Measurements from ENCODE around the gene RNF17.

The RNF17 gene

DNA sequence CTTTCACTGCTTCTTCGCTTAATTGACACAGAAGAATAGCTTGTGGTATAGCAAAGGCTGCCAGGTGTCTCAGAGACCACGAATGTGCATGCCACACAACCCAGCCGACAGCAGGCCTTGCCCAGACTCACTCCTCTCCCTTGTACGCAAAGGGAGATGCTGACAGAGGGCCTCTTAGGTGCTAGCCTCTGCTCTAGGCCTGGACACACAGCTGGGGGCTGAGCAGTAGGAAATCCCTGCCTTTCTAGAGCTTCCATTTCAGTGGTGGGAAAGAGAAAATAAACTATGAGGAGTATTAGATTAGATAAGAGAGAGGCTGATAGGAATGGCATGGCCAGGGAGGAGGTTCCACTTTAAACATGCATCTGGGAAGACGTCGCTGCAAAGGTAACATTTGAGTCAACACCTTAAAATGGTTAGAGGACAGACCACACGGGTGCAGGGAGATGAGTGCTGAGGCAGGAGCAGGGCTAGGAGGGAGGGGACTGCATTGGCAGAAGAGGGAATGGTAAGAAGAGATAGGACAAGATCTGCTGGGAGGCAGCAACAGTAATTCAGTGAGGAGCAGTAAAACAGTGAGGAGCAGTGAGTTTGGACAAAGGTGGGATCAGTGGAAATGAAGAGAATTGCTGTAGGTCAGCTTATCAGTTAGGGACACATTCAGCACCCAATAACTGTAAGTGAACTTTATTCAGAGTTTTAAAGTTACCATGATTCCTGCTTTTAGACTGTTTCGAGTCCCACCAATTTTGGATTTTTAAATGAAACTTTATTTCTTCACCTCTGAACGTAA, 100.0 kb downstream of the RNF17 start:
- no peak for DNase-seq

DNA sequence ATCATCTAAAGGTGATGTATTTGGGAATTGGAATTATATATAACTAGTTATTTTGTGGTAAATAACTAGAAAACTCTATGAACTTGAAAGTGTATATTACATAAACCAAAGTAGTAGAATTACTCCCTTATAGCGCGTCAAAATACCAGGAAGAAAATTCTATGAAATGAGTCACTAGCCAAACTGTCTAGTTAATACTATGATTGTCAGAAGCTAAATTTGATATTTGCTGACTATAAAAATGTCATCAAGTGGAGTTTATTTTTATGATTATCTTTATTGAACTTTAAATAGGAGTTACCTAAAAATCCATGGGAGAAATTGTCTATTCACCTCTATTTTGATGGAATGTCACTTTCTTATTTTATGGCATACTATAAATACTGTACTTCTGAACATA, 100.6 kb downstream of the RNF17 start:
- no peak for DNase-seq

DNA sequence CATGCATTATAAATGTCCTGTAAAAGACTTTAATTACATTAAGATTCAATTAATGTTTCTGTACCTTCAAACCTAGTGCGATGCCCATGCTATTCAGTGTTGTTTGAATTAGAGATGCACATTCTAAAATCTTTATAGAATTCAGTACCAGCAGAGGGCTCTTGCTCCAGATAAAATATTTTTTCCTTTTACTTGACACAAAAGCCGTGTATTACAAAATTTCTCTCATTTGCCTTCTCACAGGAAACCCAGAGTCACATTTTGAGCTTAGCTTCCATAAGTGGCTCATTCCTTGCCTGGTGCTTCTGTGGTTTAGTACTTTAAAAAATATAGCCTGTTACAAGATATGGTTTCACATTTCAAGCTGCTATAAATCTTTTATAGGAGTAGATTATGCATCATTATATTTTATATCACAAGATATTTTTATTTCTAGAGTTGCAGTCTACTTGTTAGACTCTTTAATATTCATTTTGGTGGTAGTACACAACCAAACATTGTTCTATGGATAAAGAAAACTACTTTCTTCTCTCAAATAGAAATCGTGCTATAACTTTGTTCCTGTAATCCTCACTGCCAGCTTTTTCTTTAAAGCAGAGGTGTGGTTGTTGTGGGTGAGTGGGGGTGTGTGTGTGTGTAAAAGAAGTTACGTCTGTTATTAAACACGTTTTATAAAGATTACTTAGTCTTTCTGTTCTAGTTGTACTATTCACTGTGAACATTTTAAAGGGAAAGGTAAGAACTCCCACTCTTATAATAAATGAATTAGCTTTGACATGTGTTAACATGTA, 101.4 kb downstream of the RNF17 start:
- DNase-seq: no peak

DNA sequence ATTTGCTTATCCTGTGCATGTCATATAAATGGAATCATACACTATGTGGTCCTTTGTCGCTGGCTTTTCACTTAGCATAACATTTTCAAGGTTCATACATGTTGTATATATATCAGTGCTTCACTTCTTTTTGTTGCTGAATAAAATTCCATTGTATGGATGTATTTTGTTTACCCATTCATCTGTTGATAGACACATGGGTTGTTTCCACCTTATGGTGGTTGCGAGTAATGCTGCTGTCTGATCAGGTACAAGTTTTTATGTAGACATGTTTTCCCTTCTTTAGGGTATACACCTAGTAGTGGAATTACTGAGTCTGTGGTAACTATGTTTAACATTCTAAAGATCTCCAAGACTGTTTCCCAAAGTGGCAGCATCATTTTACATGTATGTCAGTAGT, 102.5 kb downstream of the RNF17 start:
- DNase-seq: no peak

- DNase-seq: no peak
Observed at GRCh38 chr13:24868874-24869273, 104.9 kb downstream of the RNF17 start.

- no peak for DNase-seq
Observed at GRCh38 chr13:24870380-24870760, 106.4 kb downstream of the RNF17 start.

DNA sequence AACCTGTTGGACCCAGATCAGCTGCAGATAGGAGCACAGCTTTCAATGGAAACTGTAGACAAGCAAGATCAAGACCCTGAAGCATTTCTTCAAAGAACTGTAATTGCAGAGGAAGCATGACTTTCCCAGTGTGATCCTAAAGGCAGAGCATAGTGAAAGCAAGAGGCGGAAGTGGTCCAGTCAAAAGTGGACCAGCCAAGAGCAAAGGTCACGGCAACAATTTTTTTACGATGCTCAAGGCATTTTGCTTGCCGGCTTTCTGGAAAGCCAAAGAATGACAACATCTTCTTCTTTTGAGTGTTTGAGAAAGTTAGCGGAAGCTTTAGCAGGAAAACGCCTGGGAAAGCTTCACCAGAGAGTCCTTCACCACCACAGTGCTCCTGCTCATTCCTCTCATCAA, 111.6 kb downstream of the RNF17 start:
- DNase-seq: no peak

DNA sequence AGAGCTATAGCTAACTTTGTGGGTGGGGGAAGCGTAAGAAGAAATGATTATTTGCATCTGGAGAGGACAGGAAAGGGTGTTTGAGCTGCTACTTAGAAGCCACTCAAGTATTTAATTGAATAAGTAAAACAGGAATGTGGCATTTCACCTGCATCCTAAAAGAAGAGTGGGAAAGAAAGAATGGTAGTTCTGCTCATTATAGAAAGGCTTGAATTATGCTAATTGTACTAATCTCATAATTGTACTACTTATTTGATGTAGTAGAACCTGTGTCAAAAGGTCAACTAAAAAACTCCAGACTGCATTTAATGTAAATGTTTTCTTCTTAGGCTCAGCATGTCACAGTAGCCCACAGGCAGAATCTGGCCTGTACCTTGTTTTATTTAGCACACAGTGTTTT, 113.6 kb downstream of the RNF17 start:
- no peak for DNase-seq

DNA sequence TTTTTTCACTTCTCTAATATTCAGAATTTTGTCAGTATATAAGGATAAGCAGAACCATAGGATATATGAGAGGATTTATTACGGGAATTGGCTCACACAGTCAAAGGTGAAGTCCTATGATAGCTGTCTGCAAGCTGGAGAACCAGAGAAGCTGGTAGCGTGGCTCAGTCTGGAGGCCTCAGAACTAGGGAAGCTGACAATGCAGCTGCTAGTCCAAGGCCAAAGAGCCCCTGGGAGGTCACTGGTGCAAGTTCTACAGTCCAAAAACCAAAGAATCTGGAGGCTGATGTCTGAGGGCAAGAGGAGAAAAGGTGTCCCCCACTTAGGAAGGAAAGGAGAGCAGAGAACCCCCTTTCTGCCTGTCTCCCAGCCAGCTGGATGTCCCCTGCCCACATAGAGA, 114.4 kb downstream of the RNF17 start:
- no peak for DNase-seq

DNA sequence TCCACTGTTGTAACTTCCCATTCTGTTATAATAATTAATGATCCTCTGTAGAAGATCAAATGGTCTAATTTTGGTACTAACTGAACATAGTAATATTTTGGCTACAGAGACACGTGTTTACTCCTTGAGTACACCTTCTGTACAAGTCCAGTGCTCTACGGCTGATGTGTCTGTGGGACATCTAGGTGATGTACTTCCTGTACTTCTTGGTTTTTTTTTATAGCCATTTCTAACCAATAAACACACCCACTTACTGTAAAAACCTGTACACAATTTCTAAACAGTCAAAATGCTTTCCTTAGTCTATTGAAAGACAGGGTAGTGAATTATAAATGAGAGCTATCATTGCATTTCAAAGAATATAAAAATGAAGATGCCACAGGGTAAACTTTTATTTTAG, 118.7 kb downstream of the RNF17 start:
- no peak for DNase-seq

DNA sequence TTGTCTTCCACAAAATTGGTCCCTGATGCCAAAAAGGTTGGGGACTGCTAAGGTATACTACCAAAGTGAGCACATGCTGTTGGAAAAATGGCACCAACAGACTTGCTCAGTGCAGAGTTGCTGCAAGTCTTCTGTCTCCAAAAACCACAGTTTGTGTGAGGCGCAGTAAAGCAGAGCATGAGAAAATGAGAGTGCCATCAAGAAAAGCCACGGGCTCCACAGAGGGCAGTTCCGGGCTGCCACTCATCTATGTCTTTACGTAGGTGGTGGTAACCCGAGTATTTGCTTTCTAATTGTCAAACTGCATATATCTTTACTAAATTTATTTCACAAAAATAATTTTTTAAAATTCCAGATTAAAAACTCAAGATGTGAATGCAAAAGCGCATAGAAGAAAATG, 123.8 kb downstream of the RNF17 start:
- DNase-seq: no peak

- DNase-seq: no peak
Observed at GRCh38 chr13:24888291-24888931, 124.4 kb downstream of the RNF17 start.

GRCh38 chr13:24890256-24890655, 126.3 kb downstream of the RNF17 start:
- no peak for DNase-seq

DNA sequence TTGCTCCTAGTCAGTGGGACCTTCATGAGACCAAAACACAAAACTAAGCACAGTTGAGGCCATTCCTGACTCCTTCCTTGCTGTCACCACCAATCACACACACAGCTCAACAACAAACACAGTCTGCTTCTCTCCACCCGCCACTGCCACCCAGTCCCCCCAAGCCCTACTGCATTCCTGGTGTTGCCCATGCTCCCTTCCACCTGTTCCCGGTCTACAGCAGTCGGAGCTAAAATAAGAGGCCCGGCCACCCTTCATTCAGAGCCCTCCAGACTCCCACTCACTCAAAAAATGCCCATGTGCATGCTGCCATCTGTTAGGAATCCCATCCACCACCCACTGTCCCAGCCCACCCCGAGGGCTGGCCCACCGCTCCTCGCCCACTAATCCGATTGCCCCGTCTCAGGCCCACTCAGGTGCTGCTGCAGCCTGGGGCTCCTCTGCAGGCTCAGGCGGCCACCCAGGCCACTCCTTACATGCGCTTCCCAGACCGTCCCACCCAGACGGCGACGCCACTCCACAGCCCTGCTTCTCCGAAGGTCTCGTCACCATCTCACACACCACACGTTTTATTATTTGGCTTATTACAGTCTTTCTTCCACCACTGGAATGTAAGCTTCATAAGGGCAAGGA, 127.6 kb downstream of the RNF17 start:
- DNase-seq: no peak

DNA sequence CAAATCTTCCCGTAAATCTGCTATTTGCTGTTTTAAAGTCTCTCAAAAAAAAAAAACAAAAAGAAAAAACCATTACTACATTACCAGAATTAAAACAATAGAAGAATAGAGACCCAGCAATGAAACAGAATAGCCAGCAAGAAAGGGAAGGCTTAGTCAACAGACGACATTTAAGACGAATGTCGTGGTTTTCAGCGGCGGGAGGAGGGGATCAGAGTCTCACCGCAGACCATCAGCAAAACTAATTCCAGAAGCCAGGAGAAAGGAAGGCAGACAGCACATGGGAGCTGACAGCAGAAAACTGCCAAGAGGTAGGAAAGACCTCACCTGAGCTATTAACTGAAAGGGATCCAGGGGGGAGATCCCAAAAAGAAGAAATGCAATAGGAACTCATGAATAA, 128.9 kb downstream of the RNF17 start:
- DNase-seq: no peak

GRCh38 chr13:24893863-24894262, 129.9 kb downstream of the RNF17 start:
- no peak for DNase-seq

GRCh38 chr13:24894277-24894971, 130.5 kb downstream of the RNF17 start:
- no peak for DNase-seq

DNA sequence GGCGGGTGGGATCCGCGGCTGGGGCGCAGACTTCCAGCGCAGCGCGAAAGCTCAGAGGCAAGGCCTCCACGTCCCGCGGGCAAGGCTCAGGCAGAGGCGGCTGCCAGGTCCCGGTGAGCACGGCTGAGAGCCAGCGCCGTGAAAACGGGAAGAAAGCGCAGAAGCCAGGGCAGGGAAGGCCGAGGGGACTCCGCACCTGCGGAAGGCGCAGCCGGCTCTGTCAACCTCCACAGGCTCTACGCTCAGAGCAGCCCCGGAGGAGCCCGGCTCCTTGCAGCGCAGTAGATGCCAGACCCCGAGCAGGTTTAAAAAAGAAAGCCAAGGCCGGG, 131.0 kb downstream of the RNF17 start:
- DNase-seq: no peak

GRCh38 chr13:24896061-24896460, 132.1 kb downstream of the RNF17 start:
- DNase-seq: no peak

DNA sequence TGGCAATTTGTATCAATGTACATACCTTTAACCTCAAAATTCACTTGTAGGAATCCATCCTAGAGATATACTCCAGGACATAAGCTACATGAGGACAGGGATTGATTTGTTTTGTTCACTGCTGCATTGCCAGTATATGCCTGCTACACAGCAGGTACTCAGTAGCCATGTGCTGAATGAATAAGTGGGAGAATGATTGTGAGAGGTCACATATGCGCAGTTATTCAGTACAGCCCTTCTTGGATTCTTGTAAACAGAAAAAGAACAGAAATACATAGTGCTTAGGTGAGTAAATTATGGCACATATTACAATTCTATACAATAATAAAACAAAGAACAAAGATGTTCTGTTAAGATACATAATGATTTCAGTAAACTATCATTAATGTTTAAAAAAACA, 133.3 kb downstream of the RNF17 start:
- no peak for DNase-seq

- no peak for DNase-seq
Observed at GRCh38 chr13:24899601-24900000, 135.6 kb downstream of the RNF17 start.

DNA sequence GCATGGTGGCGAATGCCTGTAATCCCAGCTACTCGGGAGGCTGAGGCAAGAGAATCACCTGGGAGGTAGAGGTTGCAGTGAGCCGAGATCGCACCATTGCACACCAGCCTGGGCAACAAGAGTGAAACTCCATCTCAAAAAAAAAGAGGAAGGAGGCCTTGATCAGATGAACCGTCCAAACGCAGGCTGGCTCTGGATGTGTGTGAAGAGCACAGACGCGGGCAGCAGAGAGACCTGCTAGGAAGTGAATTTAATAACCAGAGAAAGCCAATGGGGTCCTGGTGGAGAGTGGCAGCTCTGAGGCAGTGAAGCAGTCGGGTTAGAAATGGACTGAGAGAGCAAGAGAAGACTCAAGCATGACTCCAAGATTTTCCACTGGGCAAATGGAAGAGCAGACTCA, 136.5 kb downstream of the RNF17 start:
- DNase-seq: no peak

DNA sequence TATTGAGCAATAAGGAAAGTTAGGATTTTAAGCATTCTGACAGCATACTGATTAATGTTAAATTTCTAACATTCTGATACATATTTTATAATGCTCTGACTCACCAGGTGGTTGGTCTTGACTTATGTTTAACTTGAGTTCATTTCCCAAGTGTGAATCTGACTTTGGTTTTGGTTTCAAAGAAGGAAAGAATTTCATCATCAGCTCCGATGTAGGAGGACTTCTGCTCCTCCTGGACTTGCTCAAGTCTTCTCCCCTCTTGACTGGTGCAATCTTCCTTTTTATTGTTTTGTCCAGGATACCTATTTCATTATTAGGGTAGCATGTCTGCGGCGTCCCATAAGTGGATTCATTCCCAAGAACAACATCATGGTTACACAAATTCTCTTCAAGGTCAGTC, 141.3 kb downstream of the RNF17 start:
- DNase-seq: no peak

Data from NCI-H446 treated with DMSO at 0.1 percent for 48 hours (cell line).